HG02642 (cell line): ENCODE measurements around the gene CD79B.

Experiments
- ATAC-seq: cut with Tn5 transposase; IDR thresholded peaks from one replicate; pipeline ENCODE4 v1.9.1; 2021; ENCODE audit warnings: mild to moderate bottlenecking; ENCODE audit not compliant: unreplicated experiment, poor library complexity

The CD79B gene

DNA sequence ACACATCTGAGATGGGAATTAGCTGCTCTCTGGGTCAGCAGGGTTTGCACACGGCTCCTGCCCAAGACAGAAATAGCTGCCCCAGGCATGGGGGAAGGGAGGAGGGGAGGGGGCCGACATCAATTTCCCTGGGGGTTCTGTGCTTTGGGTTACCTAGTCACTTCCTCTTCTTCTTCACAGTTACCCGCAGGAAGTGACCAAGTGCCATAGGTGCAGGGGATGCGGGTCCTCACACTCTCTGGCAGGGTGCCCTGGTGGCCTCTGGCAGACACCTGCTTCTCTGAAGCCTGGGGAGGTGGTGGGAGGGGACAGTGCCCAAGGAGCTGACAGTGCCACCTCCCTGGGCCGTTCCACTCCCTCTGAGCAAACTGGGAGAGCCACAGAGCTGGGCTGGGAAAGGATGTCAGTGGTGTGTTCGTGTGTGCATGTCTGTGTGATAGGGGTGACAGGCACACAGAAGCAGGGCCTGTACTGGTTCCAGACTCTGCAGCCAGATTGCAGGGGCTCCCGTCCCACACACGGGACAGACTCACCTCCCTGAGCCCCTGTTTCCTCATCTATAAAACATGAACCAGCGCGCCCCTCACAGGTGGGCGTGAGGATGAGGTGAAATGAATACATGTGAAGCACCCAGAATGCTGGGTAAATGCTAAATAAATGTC lies 22.4 kb upstream of the CD79B start:
- peak; percentile 49 for ATAC-seq

DNA sequence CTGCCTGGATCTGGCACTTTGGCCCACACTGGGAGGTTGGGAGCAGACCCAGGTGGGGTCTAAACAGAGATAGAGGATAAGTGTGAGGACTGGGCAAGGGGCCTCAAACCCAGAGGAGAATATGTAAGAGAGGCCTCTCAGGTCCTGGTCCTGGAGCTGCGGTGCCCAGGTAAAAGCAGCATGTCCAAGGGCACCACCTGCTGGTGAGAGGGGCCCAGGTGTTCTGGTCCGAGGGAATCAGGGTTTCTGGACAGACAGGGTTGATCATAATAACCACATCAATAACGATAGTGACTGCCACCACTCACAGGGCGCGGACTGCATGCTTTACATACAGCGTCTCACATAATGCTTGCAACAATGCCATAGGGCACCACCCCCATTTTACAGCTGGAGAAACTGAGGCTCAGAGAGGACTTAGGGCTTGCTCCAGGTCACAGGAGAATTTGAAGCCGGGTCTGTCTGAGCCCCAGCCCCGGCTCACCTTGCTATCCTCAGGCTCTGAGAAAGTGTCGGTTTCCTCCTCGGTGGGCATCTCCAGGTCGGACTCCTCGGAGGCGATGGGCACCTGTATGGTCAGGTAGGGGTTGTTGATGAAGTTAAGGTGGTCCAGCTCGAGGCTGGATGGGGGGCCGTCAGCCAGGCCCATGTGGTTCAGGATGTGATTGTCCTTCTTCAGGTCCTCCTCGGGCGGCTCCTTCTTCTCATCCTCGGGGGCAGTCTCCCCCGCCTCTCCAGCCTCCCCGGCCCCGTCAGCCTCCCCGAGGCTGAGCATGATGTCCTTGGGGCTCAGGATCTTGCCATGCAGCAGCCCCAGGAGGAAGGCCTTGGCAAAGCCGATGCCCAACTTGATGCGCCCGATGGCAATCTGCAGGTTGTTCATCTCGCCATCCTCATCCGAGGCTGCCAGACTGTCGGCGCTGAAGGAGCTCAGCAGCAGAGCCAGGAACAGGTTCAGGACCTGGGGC lies 19.1 kb upstream of the CD79B start:
- ATAC-seq: no peak

DNA sequence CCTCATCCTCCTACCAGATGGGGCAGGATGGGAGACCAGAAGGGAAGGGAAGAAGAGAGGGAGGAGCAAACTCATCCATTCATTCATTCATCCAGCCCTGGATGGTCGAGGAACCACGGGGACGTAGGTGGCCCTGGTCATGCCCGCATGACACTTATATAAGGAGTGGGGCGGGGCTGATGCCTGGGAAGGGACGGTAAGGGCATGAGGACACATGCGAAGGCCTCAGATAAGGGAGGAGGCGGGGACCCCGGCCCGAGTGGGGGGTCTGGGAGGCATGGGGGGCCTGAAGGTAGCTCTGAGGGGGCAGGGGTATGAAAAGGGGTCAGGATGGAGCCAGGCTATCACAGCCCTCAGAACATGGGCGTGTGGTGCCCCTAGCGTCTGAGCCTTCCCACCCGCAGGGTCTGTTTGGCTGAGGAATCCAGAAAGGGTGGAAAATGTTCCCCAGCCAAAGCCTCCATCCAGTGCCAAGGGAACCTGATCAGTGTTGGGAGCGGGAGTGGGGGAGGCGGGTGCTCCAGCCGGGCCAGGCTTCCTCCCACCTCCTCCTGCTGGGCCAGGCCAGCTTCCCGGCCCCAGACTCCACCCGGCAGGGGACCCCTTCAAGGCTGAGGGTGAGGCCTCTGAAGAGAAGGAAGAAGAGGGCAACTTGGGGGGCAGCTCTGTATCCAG lies 17.6 kb upstream of the CD79B start:
- ATAC-seq: no peak

DNA sequence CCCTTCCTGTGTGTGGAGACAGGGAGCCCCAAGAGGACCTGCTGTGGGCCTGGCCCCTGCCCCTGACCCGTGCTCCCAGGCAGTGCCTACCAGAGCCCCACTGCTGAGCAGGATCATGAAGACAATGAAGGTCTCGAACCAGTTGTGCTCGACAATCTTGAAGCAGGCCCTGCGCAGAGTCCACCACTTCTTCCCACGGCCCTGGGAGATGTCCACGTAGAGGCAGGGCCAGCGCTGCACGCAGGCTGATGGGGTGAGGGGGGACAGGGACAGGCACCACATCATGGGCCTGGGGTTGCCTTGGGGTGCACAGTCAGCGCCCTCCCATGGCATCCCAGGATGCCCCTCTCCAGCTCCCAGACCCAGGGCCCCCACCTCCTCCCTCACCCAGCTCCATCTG lies 16.4 kb upstream of the CD79B start:
- ATAC-seq: no peak

DNA sequence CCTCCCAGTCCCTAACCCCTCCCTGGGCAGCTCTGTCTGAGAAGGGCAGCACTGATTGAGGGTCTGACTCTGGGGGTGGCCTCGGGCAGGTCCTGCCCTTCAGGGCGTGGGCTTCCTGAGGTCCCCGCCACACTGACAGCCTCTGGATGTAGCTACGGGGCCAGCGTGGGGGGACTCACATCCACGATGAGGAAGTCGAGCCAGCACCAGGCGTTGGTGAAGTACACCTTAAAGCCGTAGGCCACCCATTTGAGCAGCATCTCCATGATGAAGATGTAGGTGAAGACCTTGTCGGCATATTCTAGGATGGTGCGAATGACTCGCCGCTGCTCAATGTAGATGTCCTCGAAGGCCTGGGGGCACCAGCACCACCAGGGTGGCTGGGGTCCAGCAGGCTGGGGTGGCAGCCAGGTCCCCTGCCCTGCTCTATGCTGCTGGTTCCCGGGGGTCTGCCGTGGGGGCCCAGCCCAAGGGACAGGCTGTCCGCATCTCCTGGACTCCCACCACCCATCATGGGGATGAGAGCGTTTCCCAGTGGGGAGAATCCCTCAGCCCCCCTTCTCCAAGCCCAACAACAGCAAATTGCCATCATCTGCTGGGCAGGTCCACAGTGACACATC lies 15.7 kb upstream of the CD79B start:
- ATAC-seq: no peak

DNA sequence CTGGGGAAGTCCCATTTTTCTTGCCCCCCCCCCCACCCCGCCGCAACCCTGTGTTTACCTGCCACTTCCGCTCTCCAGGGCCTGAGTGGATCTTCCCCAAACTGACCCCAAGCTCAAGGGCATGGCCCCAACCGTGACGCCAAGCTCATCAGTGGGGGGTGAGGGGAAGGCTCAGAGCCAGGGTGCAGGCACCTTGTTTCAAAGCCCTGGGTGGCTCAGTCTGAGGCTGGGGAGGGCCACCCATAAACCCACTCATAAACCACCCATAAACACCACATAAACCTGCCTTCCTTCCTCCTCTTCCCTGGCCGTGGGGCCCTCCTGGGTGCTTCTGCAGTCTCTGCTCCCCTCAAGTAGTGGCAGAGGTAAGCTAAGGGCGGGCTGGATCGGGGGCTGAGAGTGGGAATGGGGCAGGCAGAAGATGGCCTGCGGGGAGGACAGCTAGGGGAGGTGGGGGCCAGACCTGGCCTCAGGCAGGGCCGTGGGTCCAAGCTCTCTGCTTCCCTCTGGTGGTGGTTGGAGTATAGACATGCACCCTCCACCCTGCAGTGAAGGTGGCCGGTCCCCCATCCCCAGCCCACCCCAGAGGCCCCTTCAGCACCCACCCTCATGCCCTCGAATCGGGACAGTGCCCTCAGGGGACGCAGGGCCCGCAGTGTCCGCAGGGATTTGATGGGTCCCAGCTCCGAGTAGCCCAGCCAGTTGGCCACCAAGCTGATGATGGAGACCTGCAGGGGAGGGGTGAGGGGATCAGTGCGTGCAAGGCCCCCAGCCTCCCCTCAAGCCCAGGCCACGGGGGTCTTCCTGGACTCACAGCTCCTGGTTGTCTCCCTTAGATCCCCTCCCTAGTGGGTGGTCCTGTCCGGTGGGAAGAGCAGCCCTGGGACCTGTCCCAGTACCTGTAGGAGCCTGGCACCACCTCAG lies 14.6 kb upstream of the CD79B start:
- peak; percentile 71 for ATAC-seq

DNA sequence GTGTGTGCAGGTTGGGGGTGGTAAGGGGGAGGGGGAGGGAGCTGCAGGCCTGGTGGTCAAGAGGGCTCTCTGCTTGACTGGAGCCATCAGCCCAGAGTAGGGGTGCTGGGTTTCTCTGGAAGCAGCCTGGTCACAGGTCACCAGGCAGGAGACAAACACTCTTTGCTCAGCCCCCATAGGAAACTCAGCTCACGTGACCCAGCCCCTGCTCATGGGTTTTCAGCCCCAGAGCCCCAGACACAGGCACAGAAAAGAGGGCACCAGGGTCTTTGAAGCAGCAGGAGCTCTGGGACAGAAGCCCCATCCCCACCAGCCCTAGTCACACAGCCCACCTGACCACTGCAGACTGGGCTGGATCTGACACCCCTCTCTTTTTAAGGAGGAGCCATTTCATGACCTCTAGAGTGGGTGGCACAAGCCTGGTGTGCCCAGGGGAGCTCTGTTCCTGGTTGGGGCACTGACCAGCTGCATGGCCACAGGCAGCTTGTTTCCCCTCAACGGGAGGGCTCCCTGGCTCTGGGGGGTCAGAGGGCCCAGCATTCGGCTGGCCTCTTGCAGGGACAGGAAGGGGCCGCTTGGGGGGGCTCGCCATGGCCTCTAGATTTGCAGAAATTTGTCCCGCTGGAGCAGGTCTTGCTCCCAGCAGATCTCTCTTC lies 13.8 kb upstream of the CD79B start:
- peak; percentile 28 for ATAC-seq

DNA sequence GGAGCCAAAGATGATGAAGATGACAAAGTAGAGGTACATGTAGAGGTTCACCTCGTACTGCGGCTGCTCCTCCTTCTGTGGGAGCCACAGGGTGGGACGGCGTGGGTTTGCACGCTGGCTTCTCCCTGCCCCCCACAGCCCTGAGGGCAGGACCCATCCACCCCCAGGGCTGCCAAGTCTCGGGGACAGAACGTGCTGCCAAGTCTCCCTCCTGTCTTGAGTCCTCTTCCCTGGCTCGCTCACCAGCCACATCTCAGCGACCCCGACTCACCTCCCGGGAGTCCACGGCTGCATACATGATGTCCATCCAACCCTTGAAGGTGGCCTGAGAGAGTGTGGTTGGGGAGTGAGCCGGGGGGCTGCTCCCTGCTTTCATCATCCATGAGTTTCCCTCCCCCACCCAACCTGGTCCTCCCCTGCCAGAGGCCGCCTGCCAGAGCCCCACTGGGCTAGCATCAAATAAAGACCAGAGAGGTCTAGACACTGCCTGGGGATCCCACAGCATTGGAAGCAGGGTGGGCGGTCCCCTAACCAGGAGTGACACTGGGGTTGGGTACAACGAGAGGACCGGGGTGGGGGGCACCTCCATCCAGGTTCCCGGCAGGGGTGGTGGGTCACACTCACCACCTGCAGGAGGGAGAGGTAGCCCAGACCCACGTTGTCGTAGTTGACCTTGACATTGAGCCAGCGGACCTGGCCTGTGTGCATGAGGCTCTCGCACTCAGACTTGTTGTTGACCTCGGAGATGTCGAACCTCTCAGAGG lies 12.8 kb upstream of the CD79B start:
- no peak for ATAC-seq

DNA sequence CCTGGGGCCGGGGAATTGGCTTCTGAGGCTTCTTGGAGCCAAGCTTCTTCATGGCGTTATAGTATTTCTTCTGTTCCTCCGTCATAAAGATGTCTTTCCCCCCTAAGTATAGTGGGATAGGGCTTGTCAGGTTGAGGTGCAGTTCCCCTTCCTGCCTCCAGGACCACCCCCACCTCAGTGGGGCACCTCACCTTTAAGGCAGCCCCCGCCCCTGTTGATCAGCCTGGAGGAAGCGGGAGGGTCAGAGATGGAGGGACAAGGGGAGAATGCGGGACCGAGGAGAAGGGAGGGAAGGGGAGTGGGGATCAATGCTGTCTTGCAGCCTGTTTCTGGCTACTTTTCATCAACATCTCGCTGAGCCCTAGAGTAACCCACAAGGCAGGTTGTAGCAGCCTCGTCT lies 11.6 kb upstream of the CD79B start:
- no peak for ATAC-seq

DNA sequence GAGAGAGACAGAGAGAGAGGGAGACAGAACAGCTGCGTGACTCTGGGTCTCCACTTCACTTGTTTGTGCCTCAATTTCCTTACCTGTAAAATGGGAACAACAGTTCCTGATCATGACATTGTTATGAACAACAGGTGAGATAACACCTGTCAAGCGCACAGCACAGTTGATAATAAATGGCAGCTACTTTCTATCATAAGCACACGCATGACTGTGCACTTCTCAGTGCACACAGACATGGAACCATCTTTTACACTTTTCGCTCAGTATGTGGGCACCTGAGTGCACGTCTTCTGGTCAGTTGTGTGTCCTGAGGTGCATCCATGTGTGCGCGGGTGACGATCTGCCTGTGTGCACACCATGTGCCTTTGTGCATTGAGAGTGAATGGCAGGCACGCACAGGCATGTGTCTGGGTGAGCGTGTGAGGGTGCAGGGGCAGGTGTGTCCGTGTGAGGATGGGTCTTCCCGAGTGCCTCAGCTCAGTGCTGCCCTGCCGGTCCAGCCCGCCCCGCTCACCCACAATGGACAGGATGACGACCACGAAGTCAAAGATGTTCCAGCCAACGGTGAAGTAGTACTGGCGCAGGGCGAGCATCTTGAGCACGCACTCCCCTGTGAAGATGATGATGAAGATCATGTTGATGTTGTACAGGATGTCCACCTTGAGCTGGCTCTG lies 10.3 kb upstream of the CD79B start:
- ATAC-seq: no peak

DNA sequence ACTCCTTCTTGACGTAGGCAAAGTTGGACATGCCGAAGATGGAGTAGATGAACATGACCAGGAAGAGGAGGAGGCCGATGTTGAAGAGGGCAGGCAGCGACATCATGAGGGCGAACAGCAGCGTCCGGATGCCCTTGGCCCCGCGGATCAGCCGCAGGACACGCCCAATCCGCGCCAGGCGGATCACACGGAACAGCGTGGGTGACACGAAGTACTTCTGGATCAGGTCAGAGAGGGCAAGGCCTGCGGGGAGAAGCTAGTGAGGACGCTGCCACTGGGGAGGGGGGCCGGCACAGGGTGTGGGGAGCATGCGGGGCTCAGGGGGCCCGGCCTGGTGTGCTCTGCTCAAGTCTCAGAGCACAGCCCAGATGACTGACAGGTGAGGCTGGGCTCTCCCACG lies 9.6 kb upstream of the CD79B start:
- ATAC-seq: no peak

DNA sequence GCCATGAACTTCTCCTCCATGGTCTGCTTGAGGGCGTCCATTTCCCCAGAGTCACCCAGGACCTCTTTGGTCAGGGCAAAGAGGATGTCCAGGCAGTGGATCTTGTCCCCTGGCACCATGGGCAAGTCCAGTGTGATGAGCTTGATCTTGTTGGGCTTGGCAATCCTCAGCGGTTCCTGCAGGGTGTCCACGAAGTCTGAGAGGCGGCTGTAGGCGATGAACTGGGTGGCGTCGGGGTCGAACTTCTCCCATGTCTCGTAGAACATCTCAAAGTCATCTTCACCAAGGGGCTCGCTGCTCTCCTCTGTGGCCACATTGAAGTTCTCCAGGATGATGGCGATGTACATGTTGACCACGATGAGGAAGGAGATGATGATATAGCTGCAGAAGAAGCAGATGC lies 9.0 kb upstream of the CD79B start:
- ATAC-seq: no peak

DNA sequence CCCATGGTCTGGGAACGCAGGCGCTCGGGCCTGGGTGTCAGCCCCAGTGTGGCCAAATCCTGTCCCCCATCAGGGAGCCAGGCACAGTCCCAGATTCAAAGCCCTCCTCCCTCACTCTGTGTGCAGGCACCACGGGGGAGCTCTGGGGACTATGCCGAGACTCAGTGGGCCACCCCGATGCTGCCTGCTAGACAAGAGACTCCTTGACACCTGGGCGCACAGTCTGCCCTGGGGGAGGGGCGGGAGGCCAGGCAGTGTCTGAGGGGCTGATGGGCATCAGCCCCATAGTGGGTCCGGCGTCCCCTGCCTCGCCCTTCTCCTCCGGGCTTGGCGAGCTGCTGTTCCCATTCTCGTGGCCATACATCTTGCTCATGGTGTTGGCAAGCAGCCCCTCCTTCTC lies 8.5 kb upstream of the CD79B start:
- ATAC-seq: no peak

DNA sequence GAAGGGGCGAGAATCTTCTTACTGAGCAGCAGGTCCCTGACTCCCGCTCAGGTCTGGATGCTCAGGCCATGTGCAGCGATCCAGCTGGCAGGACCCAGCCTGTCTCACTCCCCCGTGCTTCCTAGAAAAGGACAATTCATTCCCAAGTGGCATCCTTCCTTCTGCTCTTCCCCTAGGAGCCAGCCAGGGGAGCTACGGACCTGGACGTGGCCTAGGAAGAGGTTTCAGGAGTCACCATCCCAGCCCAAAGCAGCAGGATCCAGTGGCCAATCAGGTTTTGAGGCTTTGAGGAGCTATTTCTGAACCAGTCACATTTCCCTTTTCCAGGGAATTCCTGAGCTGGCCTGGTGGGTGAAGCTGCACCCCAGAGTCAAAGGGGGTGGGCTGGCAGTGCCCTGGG lies 7.8 kb upstream of the CD79B start:
- no peak for ATAC-seq

DNA sequence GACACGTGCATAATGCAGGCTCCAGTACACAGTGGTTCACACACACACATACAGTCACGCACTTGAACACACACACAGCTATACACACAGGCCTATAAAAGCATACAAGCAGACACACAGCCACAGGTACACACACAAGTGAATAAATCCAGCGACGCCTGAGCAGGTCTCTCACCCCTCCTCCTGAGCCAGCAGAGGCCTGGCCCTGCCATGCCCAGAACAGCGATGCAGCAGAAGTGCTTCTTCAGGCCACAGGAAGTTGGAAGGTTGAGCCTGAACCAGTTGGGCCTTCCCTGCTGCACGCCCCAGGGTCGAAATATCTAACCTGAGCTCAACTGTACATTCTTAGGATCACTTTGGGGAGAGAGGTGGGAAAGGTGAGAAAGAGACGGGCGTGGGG lies 7.3 kb upstream of the CD79B start:
- ATAC-seq: no peak

DNA sequence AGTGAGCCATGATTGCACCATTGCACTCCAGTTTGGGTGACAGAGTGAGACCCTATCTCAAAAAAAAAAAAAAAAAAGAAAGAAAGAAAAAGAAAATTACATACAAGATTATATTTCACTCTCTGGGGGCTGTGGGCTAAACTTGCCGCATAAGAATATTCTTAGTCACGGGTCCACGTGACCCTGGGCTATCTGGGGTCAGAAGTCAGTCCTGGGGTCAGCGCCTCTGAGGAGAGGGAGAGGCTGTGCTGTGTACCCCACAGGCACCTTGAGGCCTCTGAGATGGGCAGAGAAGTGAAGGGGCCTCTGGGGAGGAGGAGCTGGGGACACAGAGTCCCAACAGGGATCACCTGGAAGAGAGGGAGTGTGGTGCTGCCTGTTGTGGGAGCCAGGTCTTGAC lies 5.8 kb upstream of the CD79B start:
- no peak for ATAC-seq

DNA sequence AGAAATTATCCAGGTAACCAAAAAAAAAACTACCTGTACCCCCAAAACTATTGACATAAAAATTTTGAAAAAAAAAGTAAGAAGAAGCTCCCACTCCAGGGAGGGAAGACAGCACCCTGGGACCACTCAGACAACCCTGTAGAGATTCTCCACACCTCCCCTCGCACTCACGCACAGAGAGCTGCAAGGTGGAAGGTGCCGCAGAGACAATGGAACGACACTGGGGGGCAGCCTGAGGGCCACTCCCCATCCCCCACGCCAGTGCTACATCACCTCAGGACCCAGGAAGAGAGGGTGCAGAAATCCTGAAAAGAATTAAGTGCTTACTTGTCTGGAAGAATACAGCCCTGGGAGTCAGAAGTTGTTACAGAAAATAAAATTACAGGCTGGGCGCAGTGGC lies 5.2 kb upstream of the CD79B start:
- no peak for ATAC-seq
